ENCODE measurements around the gene PRPF39.

The PRPF39 gene

DNA sequence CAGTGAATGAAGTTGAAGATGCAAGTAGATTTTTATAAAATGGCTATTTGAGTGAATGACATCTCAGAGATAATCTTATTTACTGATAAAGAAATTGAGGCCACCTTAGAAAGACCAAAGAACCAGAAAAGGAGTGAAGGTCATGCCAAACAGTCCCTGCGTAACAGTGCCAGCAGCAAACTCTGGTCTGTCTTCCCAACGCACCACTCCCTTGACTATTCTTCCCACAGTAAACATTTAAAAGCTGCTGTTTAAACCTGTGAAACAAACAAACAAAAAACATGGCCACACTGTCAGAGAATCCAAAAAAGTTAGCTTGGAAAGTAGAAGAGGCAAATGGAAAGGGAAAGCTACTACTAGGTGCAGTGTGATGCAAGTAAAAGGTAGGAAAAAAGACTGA, 1.5 kb upstream of the PRPF39 start:
- no peak for DNase-seq

DNA sequence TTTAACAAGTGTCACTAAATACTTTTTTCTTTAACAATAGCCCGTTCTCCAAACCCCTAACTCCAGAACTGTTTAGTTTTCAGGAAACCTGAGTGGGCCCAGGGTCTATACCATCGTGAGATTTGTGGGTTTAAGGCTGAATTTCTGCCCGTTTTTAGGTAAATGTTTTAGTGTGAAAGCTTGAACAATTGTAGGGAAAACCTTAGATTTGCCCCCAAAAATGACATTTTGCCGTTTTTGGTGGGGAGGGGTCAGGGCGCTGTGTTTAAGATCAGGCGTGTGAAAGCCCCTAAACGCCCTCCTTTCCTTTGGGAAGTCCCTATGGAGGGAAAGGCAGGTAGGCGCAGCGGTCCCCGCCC, 320 bp upstream of the PRPF39 start:
- DNase-seq = no peak

DNA sequence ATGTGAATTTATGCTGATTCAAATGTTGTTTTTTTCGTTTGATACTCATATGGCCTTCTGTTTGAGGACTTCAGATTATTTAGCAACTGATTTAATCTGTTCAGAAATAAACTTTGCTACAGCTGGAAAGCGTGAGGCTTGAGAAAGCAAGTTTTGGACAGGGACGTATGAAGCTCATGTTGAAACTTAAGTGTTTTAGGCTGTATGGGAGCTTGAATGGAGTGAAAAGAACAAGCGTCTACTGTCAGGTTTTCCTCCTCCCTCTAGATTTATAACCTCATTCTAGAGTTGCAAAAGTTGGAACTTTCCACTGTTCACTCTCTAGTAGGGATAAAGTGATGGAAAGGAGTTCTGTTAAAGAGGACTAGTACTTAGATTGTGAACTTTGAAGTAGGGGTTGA, 1.0 kb downstream of the PRPF39 start:
- peak; percentile 17 for DNase-seq

DNA sequence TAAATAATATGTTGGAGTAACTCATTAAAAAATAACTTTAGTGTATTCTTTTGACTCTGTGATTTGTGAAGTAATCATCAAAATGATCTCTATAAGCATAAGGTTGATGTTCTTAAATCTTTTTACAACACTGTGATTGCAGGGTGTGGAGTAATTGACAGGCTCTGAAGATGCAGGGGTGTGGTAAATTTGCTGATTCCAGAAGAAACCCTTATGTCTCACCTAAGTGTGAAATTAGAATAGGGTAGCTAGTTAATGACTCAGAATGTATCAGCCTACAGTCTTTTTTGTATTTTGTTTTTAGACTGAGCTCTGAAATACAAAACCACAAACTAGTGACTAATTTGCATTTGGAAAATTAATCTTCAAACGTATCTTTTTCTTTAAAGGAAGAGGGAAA, 5.9 kb downstream of the PRPF39 start:
- DNase-seq = peak; percentile 22

DNA sequence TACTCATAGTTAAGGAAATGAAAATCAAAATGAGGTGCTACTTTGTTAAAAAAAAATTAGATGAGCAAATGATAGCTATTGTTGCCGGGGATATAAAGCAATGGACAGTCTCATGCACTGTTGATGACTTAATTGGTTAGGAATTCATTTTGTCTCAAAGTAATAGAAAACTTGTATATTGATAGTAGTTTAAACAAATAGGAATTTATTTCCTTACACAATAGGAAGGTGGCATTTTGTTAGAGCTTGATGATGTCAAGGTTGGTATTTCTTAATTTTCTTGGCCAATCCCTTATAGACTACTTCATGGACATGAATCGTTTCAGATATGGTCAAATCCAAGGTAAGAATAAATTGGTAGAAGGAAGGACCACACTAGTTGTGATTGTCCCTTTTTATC, 7.8 kb downstream of the PRPF39 start:
- DNase-seq = no peak

DNA sequence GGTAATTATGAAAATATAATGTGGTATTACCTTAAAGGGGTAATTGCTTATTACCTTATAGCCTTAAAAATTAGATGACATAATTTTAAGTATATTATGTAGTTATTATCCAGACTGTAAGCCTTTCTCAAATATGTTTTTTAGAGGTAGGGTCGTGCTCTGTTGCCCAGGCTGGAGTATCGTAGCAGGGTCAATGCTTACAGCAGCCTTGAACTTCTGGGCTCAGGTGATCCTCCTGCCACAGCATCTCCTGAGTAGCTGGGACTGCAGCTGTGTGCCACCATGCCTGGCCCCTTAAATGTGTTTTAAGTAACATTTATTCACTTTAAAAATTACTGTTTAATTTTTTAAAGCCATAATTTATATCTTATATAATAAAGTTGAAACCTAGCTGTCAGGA, 10.4 kb downstream of the PRPF39 start:
- DNase-seq = no peak

DNA sequence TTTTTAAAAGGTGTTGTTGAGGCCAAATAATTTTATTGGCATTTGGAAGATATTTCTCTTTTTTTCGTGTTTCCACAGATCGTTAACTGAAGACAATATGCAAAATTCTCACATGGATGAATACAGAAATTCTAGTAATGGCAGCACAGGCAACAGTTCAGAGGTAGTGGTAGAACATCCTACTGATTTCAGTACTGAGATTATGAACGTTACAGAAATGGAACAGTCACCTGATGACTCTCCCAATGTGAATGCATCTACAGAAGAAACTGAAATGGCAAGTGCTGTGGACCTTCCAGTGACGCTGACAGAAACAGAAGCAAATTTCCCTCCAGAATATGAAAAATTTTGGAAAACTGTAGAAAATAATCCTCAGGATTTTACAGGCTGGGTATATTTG, 11.2 kb downstream of the PRPF39 start:
- DNase-seq = no peak

DNA sequence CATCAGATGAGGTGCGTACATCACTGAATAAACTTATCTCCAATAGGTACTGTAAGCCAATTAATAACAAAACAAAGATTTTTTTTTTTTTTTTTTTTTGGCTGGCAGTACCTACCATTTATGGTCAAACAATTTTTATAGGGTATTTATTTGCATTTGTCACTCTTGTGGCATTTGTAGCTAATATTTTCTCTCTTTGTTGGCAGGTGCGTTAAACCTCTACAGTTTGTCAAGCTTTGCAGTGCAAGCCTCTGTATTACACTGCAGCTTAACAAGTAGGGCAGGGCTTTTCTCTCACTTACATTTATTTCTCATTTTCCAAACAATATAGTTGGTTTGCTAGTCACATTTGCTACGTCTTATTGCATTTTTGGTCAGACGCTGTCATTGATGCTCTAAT, 12.3 kb downstream of the PRPF39 start:
- no peak for DNase-seq

DNA sequence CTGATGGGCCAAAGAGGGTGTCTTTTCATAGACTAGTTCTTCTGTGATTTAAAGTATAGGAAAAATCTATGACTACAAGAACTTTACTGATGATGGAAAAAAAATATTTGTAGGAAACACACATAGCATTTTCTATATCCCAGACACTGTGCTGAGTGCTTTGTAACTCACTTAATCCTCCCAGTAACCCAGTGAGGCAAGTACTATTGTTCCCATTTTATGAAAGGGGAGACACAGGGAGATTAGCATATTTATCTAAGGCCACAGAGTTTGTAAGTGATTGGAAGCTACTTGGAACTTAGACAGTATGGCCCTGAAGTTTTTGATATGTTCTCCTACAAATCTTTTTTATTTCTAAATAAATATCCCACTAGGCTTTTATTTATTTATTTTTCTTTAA, 19.9 kb downstream of the PRPF39 start:
- no peak for DNase-seq

DNA sequence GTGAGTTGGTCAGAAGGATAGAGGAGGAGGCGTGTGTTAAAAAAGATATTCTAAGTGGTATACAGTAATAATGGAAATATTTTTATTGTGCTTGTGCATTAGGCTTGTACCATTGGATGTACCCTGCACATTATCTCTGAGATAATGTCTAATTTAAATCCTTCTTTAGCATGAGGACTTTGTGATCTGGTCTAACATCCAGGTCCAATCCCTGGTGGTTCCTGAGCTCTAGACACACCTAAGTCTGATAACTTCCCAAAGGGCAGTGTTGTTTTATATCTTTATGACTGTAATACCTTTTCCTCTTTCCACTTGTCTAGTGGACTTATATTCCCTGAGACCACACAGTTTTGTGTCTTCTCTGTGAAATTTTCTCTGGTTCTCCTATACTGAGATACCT, 20.6 kb downstream of the PRPF39 start:
- DNase-seq = no peak

DNA sequence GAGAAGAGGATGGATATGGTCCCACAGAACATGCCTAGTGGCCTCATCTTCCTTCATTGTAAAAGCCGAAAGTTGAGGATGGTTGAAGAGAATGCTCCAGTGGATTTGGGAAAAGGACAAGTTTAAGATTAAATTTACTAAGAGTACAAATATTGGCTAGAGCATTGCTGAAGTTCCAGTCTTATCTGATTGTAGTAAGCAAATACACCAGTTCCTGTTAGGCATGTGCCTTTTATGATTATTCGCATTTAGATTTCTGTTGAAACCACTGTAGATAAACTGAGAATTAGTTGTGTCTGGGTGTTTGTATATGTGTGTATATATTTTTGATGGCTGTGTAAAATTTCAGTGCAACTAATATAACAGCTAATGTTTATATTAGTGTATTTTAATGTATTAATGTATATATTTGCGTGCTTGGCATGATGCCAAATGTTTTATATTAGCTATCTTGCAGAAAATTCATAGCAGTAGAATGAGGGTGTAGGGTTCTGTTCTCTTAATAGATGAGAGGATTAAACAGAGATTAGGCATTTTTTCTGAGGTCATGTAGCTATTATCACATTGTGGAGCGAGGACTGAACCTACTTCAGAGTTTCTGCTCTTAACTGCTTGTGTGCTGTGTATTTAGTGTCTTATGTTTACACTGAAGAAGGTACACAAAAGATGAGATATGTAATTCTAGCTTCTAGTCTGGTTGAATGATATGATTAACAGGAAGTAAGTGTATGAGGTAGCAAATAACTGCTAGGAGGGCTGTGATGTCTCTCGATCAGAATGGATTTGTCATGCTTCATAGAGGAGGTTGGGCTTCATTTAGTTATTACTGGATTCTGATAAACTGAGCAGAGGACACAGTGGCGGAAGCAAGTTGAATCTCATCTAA, 29.2 kb downstream of the PRPF39 start:
- DNase-seq = no peak

DNA sequence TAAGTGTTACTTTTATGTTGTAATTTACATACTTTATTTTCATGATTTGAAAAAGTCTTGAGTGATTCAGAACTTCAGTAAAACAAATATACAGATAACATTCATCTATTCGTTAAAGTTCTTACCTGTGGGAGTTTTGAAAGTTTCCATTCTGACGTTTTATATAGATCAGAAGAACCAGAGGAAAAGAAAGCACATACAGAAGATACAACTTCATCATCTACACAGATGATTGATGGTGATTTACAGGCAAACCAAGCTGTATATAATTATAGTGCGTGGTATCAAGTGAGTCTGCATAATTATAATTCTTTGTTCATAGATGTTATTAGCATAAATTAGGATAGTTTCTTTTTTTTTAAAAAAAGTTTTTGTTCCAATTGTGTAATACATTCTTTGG, 30.4 kb downstream of the PRPF39 start:
- DNase-seq = no peak

DNA sequence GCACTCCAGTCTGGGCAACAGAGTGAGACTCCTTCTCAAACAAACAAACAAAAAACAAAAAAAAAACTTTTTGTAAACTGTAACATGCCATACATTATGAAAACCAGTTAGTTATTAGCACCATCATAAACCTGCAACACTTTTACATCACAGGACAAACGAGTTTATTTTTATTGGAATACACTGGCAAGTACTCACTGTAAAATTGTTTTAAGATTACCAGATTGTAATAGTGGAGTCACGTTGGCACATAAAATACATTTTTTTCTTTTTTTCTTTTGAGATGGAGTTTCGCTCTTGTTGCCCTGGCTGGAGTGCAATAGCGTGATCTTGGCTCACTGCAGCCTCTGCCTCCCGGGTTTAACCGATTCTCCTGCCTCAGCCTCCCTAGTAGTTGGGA, 34.7 kb downstream of the PRPF39 start:
- no peak for DNase-seq

DNA sequence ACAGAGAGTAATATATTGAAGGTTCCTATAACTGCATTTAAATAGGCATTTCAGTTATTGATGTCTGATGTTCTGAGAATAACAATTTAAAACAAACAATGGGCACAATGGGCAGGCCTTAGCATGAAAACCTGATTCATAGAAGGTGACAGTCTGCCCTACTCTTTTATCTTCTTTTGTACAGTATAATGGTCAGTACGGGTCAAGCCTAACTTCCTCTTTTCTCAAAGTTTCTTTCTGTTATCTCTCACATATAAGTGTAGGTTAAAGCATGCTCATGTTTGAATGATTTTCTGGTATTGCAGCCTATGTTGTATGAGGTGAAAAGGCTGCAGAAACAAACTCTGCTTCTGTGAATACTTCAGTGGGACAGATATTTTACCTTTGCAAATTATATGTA, 36.2 kb downstream of the PRPF39 start:
- DNase-seq = no peak

DNA sequence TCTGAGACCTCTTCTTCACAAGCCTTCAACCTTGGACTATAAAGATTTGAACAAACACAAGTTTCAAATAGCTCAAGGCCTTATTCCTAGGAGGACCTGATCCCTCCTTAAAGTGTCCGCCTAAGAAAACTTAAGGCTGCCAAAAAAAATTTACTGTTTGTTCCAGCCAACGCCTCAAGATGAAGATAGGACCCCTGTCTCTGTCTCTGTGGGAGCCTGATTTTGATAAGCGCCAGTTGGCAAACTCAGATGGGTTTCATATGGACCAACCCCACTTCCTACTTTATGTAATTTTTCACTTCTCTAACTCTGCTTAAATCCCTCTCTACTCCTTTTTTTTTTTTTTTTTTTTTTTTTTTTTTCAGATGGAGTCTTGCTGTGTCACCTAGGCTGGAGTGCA, 39.4 kb downstream of the PRPF39 start:
- no peak for DNase-seq

DNA sequence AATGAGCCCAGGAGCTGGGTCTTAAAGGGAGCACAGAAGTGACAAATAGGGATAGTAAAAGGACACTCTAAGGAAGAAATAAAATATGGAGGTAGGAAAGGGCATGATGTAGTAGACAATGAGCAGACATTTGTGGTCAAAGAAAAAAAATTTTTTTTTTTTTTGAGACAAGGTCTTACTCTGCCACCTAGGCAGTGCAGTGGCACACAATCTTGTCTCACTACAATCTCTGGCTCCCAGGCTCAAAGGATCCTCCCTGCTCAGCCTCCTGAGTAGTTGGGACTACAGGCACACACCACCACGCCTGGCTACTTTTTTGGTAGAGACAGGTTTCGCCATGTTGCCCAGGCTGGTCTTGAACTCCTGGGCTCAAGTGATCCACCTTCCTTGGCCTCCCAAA, 41.8 kb downstream of the PRPF39 start:
- no peak for DNase-seq

DNA sequence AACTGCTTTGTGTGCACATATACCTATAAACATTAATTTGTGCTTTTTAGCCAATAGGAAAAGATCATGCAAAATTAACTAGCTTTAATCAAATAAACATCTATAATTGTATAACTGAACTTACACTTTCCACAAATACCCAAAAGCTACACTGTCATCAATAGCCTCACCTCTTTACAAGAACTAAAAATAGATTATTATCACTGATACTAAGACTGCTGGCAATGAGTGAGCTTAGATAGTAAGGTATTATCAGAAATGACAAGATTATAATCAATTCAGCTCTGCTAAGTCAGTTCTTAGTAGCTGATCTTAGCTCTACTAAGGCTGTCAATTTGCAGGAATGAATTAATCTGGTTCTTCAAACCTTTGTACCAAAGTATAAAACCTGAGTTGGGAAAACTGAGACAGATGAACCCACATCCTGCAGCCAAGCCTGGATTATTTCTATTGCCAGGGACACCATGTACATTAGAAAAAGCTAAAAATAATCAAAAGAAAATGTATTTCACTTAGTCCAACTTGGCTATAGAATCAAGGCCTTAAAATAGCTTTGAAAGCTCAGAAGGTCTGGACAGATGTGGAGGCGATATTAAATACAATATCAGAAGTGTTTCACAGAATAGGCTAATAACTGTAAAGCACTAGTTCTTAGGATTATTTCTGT, 45.2 kb downstream of the PRPF39 start:
- no peak for DNase-seq

DNA sequence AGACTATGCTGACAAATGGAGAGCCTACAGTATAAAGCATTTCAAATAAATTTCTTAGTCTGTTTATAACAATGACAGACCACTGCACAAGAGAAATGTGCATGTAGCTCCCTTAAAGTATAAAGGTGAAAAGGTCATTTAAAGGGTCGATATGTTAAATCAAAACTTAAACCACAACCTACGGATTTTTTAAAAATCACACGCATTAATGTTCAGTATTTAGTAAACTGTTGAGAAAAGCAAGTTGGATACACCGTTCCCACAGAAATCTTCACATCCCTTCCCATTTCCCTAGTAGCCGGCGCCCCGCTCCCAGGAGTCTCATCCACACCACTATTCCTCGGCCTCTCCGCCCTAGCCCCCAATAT, 49.8 kb downstream of the PRPF39 start:
- DNase-seq = no peak

DNA sequence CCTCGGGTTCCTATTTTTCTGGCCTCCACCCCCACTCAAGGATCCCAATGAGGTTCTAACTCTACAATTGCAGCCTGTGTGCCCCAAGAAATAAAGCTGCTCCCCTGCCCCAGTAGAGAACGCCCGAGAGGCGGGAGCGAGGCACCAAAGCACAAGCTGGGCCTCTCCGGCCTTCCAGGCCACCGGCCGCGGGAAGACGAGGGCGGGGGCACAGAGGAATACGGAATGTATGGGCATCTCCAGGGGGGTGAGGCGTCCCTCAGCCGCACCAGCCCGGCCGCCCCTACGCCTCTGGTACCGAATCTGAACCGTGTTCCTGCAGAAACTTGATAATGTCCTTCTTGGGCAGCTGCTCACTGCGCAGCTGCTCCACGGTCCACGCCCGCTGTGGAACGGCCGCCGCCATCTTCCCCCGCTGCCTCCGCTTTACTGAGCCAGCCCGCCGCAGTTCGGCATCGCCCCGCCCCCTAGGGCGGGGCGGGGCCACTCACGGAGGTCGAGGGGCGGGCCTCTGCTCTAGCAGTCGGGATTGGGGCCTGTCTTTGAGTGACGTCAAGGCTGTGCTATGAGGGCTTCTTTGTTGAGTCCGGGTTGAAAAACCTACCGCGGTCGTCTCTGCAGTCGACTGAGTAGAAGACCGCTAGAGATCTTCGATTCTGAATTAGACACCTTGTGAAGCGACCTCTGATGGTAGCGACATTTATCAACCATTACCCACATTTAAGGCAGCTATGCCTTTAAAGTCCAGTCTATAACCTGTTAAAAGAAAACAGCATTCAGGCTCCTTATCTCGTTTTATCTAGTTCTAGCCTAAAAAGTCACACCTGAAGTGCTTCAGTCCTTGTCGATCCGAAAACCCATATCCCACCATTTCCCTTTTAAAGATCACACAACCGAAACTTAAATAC, 50.4 kb downstream of the PRPF39 start, which contains the start of gene FKBP3:
Gene FKBP3 (minus strand): TSS at position 431 of the 908 bp plus-strand sequence. CDS start 25 bp downstream, at position 406.
- DNase-seq = peak; percentile 99

DNA sequence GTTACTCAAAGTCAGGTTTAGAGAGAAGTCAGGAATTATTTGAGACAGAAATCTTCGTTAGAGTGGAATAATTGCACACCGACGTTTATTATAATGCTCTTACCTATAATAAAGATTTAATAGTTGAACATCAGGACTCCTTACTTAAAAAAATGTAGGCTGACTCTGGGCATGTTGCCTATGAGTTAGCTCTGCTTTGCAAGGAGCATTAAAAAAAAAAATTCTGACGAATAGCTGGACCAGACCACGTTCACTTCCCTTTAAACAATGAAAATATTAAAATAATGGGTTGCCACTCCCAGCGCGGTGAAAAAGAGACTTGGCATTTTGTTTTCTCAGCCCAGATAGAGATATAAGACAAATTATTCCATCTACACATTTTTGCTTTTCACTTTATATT, 51.2 kb downstream of the PRPF39 start:
- no peak for DNase-seq

DNA sequence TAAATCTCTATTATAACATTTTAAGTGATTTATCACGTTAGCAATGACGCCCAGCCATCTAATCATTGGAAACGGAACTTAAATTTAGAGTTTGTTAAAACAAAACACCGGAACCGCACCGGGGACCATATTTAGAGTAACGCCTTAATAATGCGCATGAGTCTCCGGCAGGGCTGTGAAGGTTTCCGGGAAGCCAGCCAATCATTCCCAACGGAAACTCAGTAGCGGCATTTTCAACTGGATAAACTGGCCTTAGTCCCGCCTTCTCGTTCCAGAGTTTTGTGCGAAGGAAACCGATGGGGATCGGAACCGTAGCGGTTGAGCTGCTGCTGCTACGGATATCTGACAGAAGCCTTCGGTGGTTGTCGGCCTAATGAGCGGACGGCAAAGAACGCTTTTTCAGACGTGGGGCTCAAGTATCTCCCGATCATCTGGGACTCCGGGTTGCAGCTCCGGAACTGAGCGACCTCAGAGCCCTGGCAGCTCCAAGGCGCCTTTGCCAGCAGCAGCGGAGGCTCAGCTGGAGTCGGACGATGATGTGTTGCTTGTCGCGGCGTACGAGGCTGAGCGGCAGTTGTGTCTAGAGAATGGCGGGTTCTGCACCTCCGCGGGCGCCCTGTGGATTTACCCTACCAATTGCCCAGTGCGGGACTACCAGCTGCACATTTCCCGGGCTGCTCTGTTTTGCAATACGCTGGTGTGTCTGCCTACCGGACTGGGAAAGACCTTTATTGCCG, 51.9 kb downstream of the PRPF39 start, which contains the start of gene FANCM:
Gene FANCM (plus strand): TSS at position 272 of the 737 bp plus-strand sequence. CDS start 102 bp downstream, at position 374.
- DNase-seq = peak; percentile 94

DNA sequence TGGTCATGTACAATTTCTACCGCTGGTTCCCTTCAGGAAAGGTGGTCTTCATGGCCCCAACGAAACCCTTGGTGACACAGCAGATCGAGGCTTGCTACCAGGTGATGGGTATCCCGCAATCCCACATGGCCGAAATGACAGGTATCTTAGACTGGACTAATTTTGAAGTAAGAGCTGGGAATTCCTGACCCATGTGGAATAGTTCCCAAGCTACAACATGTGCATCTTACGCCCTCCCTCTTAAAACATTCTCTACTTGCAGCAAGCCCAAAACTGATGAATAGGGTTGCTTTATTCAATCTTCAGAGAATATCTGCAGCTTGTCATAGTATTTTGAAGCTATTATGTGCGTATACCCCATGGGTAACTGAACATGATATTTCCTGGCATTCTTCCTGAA, 52.5 kb downstream of the PRPF39 start:
- DNase-seq = no peak
